ENCODE data around the gene PHOSPHO1.
"Not testable (repeated sequence)": the region's sequence is repeated elsewhere in the genome, so short reads cannot be mapped to it uniquely, and the experiment has no call there.

The PHOSPHO1 gene

GRCh38 chr17:49187301-49187700 is 43.3 kb downstream of the PHOSPHO1 start:
- H3K4me1 ChIP-seq (ENCODE audit: insufficient read depth, low read length), result no peaks in the 10 kb centered on the region
- no peak overlapping the region for H3K4me3 ChIP-seq (ENCODE audit: low read length)
- H3K36me3 ChIP-seq (ENCODE audit: insufficient read depth, low read length), result no peaks in the 10 kb centered on the region
- WGBS, result 97% methylated on average over 1 of the region's 3 CpGs
- H3K9ac ChIP-seq (ENCODE audit: low read depth, low read length), result no peak overlapping the region
- H3K27ac ChIP-seq (ENCODE audit: low read depth, low read length), result no peak overlapping the region
- H3K27me3 ChIP-seq (ENCODE audit: insufficient read depth, low read length), result no peaks in the 10 kb centered on the region
- H3K9me3 ChIP-seq (ENCODE audit: insufficient read depth, low read depth, low read length), result peaks cover 15% of the 10 kb centered on the region; the same call in 1 of the 2 replicates

GRCh38 chr17:49185381-49185780 is 45.2 kb downstream of the PHOSPHO1 start:
- not testable (repeated sequence) for H3K27ac ChIP-seq (ENCODE audit: low read depth, low read length); H3K4me3 ChIP-seq (ENCODE audit: low read length); H3K36me3 ChIP-seq (ENCODE audit: insufficient read depth, low read length); H3K9ac ChIP-seq (ENCODE audit: low read depth, low read length); H3K27me3 ChIP-seq (ENCODE audit: insufficient read depth, low read length); H3K4me1 ChIP-seq (ENCODE audit: insufficient read depth, low read length)
- WGBS, result 77% methylated on average over 1 of the region's 1 CpG
- H3K9me3 ChIP-seq (ENCODE audit: insufficient read depth, low read depth, low read length), result peaks cover 15% of the 10 kb centered on the region; the same call in 1 of the 2 replicates

- H3K27me3 ChIP-seq (ENCODE audit: insufficient read depth, low read length); H3K36me3 ChIP-seq (ENCODE audit: insufficient read depth, low read length); H3K4me1 ChIP-seq (ENCODE audit: insufficient read depth, low read length); H3K9ac ChIP-seq (ENCODE audit: low read depth, low read length); H3K4me3 ChIP-seq (ENCODE audit: low read length); H3K27ac ChIP-seq (ENCODE audit: low read depth, low read length): not testable (repeated sequence)
- peaks cover 15% of the 10 kb centered on the region; the same call in 1 of the 2 replicates for H3K9me3 ChIP-seq (ENCODE audit: insufficient read depth, low read depth, low read length)
Measured at GRCh38 chr17:49184522-49184921, 46.1 kb downstream of the PHOSPHO1 start.

- Histone ChIP-seq H3K9me3 (ENCODE audit: insufficient read depth, low read depth, low read length) (peaks cover 15% of the 10 kb centered on the region; the same call in 1 of the 2 replicates), H3K36me3 (ENCODE audit: insufficient read depth, low read length) (no peaks in the 10 kb centered on the region), H3K27ac (ENCODE audit: low read depth, low read length) (no peak overlapping the region), H3K4me3 (ENCODE audit: low read length) (no peak overlapping the region), H3K27me3 (ENCODE audit: insufficient read depth, low read length) (no peaks in the 10 kb centered on the region), H3K4me1 (ENCODE audit: insufficient read depth, low read length) (no peaks in the 10 kb centered on the region), H3K9ac (ENCODE audit: low read depth, low read length) (no peak overlapping the region)
- 94% methylated on average over 7 of the region's 7 CpGs for WGBS
Measured at GRCh38 chr17:49183801-49184200, 46.8 kb downstream of the PHOSPHO1 start.

GRCh38 chr17:49183341-49183740 is 47.2 kb downstream of the PHOSPHO1 start:
- WGBS, result 81% methylated on average over 5 of the region's 5 CpGs

GRCh38 chr17:49180998-49181635 is 49.5 kb downstream of the PHOSPHO1 start:
- Histone ChIP-seq H3K4me3 (ENCODE audit: low read length) (no peak overlapping the region), H3K9me3 (ENCODE audit: insufficient read depth, low read depth, low read length) (peaks cover 24% of the 10 kb centered on the region), H3K27ac (ENCODE audit: low read depth, low read length) (no peak overlapping the region), H3K4me1 (ENCODE audit: insufficient read depth, low read length) (no peaks in the 10 kb centered on the region), H3K36me3 (ENCODE audit: insufficient read depth, low read length) (no peaks in the 10 kb centered on the region), H3K27me3 (ENCODE audit: insufficient read depth, low read length) (no peaks in the 10 kb centered on the region), H3K9ac (ENCODE audit: low read depth, low read length) (no peak overlapping the region)
- 89% methylated on average over 6 of the region's 6 CpGs for WGBS

More at GRCh38 chr17:49183341-49183740, 47.2 kb downstream of the PHOSPHO1 start:
- H3K4me1 ChIP-seq (ENCODE audit: insufficient read depth, low read length), result no peaks in the 10 kb centered on the region
- H3K27ac ChIP-seq (ENCODE audit: low read depth, low read length), result no peak overlapping the region
- no peaks in the 10 kb centered on the region for H3K36me3 ChIP-seq (ENCODE audit: insufficient read depth, low read length)
- no peak overlapping the region for H3K4me3 ChIP-seq (ENCODE audit: low read length)
- no peak overlapping the region for H3K9ac ChIP-seq (ENCODE audit: low read depth, low read length)
- no peaks in the 10 kb centered on the region for H3K27me3 ChIP-seq (ENCODE audit: insufficient read depth, low read length)
- peaks cover 15% of the 10 kb centered on the region; the same call in 1 of the 2 replicates for H3K9me3 ChIP-seq (ENCODE audit: insufficient read depth, low read depth, low read length)

GRCh38 chr17:49180303-49180702 is 50.3 kb downstream of the PHOSPHO1 start:
- Histone ChIP-seq H3K27ac (ENCODE audit: low read depth, low read length) (no peak overlapping the region), H3K36me3 (ENCODE audit: insufficient read depth, low read length) (no peaks in the 10 kb centered on the region), H3K9ac (ENCODE audit: low read depth, low read length) (no peak overlapping the region), H3K4me3 (ENCODE audit: low read length) (no peak overlapping the region), H3K9me3 (ENCODE audit: insufficient read depth, low read depth, low read length) (peaks cover 26% of the 10 kb centered on the region), H3K4me1 (ENCODE audit: insufficient read depth, low read length) (no peaks in the 10 kb centered on the region), H3K27me3 (ENCODE audit: insufficient read depth, low read length) (no peaks in the 10 kb centered on the region)
- 44% methylated on average over 5 of the region's 5 CpGs for WGBS

GRCh38 chr17:49175978-49176377 is 54.6 kb downstream of the PHOSPHO1 start:
- WGBS, result 95% methylated on average over 9 of the region's 11 CpGs
- H3K9ac ChIP-seq (ENCODE audit: low read depth, low read length); H3K4me1 ChIP-seq (ENCODE audit: insufficient read depth, low read length); H3K4me3 ChIP-seq (ENCODE audit: low read length); H3K27me3 ChIP-seq (ENCODE audit: insufficient read depth, low read length); H3K36me3 ChIP-seq (ENCODE audit: insufficient read depth, low read length); H3K27ac ChIP-seq (ENCODE audit: low read depth, low read length): not testable (repeated sequence)
- H3K9me3 ChIP-seq (ENCODE audit: insufficient read depth, low read depth, low read length), result peaks cover 18% of the 10 kb centered on the region
